Fibroblast of mammary gland (primary cell): ENCODE data around the gene STXBP6.
"Not testable (repeated sequence)": the region's sequence is repeated elsewhere in the genome, so short reads cannot be mapped to it uniquely, and the experiment has no call there.

Source experiments
- DNase-seq: peaks from one replicate; pipeline ENCODE4 v3.0.0-alpha.2; 2010; ENCODE audit warnings: low read depth
- H3K4me3 ChIP-seq: 2 replicates; pipeline ENCODE4 v1.5.1; 2011; ENCODE audit warnings: low read depth, mild to moderate bottlenecking, low read length, moderate library complexity; ENCODE audit not compliant: control insufficient read depth
- CTCF ChIP-seq: conservative IDR thresholded peaks from 2 replicates; pipeline ENCODE4 v1.5.1; 2011; ENCODE audit warnings: low read depth, low read length, inconsistent platforms; ENCODE audit not compliant: control insufficient read depth, insufficient read depth

Gene STXBP6

GRCh38 chr14:24844011-24844410, 205.9 kb downstream of the STXBP6 start:
- no peak for DNase-seq
- H3K4me3 ChIP-seq: no peak overlapping the region

GRCh38 chr14:24843494-24843893, 206.5 kb downstream of the STXBP6 start:
- DNase-seq: no peak
- no peak for TF ChIP-seq CTCF
- H3K4me3 ChIP-seq: no peak overlapping the region

More at GRCh38 chr14:24844011-24844410, 205.9 kb downstream of the STXBP6 start:
- no peak for TF ChIP-seq CTCF

- H3K4me3 ChIP-seq: no peak overlapping the region
- no peak for DNase-seq
- TF ChIP-seq CTCF: no peak
Observed at GRCh38 chr14:24840204-24840893, 209.6 kb downstream of the STXBP6 start.

- no peak overlapping the region for H3K4me3 ChIP-seq
- DNase-seq: no peak
- no peak for TF ChIP-seq CTCF
Observed at GRCh38 chr14:24839617-24840203, 210.2 kb downstream of the STXBP6 start.

- no peak overlapping the region for H3K4me3 ChIP-seq
- TF ChIP-seq CTCF: no peak
- no peak for DNase-seq
Observed at GRCh38 chr14:24838945-24839616, 210.9 kb downstream of the STXBP6 start.

GRCh38 chr14:24837280-24838046, 212.5 kb downstream of the STXBP6 start:
- no peak overlapping the region for H3K4me3 ChIP-seq
- peak; percentile 54 for DNase-seq

GRCh38 chr14:24836324-24836723, 213.6 kb downstream of the STXBP6 start:
- DNase-seq, H3K4me3 ChIP-seq: not testable (repeated sequence)

More at GRCh38 chr14:24837280-24838046, 212.5 kb downstream of the STXBP6 start:
- TF ChIP-seq CTCF: no peak
